ENCODE results near the gene TSHR.
"Not testable (repeated sequence)": the region's sequence is repeated elsewhere in the genome, so short reads cannot be mapped to it uniquely, and the experiment has no call there.

The TSHR gene

GRCh38 chr14:80953211-80953610, 2.2 kb upstream of the TSHR start:
- DNase-seq = not testable (repeated sequence)

GRCh38 chr14:80954687-80955299, 628 bp upstream of the TSHR start:
- peak; percentile 74 for DNase-seq

GRCh38 chr14:80956102-80956501, 681 bp downstream of the TSHR start:
- DNase-seq = no peak

GRCh38 chr14:80956922-80957321, 1.5 kb downstream of the TSHR start:
- no peak for DNase-seq

GRCh38 chr14:80957613-80958012, 2.2 kb downstream of the TSHR start:
- no peak for DNase-seq

- no peak for DNase-seq
These were observed 2.8 kb downstream of the TSHR start for GRCh38 chr14:80958226-80958625.

- DNase-seq = no peak
These were observed 3.5 kb downstream of the TSHR start for GRCh38 chr14:80958939-80959338.

GRCh38 chr14:80959496-80959895, 4.1 kb downstream of the TSHR start:
- DNase-seq = no peak

GRCh38 chr14:80965037-80965436, 9.6 kb downstream of the TSHR start:
- no peak for DNase-seq

GRCh38 chr14:80973931-80974641, 18.7 kb downstream of the TSHR start:
- DNase-seq = no peak

GRCh38 chr14:80974679-80975078, 19.3 kb downstream of the TSHR start:
- DNase-seq = no peak

GRCh38 chr14:80977221-80977620, 21.8 kb downstream of the TSHR start:
- no peak for DNase-seq

GRCh38 chr14:80978403-80978802, 23.0 kb downstream of the TSHR start:
- no peak for DNase-seq

- DNase-seq = no peak
These were observed 24.5 kb downstream of the TSHR start for GRCh38 chr14:80979951-80980350.

- no peak for DNase-seq
These were observed 25.7 kb downstream of the TSHR start for GRCh38 chr14:80981156-80981555.

- no peak for DNase-seq
These were observed 26.3 kb downstream of the TSHR start for GRCh38 chr14:80981673-80982072.

GRCh38 chr14:80982711-80983110, 27.3 kb downstream of the TSHR start:
- no peak for DNase-seq

GRCh38 chr14:80987235-80988032, 32.0 kb downstream of the TSHR start:
- DNase-seq = peak; percentile 64

- no peak for DNase-seq
These were observed 32.8 kb downstream of the TSHR start for GRCh38 chr14:80988192-80988591.

GRCh38 chr14:80988735-80989429, 33.5 kb downstream of the TSHR start:
- no peak for DNase-seq

GRCh38 chr14:80992580-80992979, 37.2 kb downstream of the TSHR start:
- no peak for DNase-seq

- no peak for DNase-seq
These were observed 40.9 kb downstream of the TSHR start for GRCh38 chr14:80996049-80996901.
